GM21723 (cell line): Measurements from ENCODE around the gene IL7R.

Experiments
- ATAC-seq: cut with Tn5 transposase; IDR thresholded peaks from one replicate; pipeline ENCODE4 v1.9.1; 2021; ENCODE audit warnings: mild to moderate bottlenecking, moderate library complexity; ENCODE audit not compliant: unreplicated experiment

IL7R gene

GRCh38 chr5:35903631-35904203, 47.0 kb downstream of the IL7R start:
- no peak for ATAC-seq

GRCh38 chr5:35904443-35905132, 47.9 kb downstream of the IL7R start:
- ATAC-seq = peak; percentile 74

- ATAC-seq = no peak
Observed at GRCh38 chr5:35908228-35908627, 51.5 kb downstream of the IL7R start.

GRCh38 chr5:35908814-35909213, 52.1 kb downstream of the IL7R start:
- no peak for ATAC-seq

GRCh38 chr5:35919191-35919590, 62.5 kb downstream of the IL7R start:
- ATAC-seq = no peak

- no peak for ATAC-seq
Observed at GRCh38 chr5:35920890-35921289, 64.2 kb downstream of the IL7R start.

- no peak for ATAC-seq
Observed at GRCh38 chr5:35921930-35922329, 65.2 kb downstream of the IL7R start.

GRCh38 chr5:35922468-35922867, 65.8 kb downstream of the IL7R start:
- ATAC-seq = no peak

GRCh38 chr5:35924122-35924949, 67.6 kb downstream of the IL7R start:
- ATAC-seq = no peak

GRCh38 chr5:35924950-35925722, 68.4 kb downstream of the IL7R start:
- ATAC-seq = peak; percentile 86

- ATAC-seq = peak; percentile 53
Observed at GRCh38 chr5:35926389-35927051, 69.8 kb downstream of the IL7R start.
